B cell (primary cell): ENCODE results near the gene TMEM209. TPM values are rescaled to one million over a fixed set of nuclear protein-coding genes. Genes with fewer than 3 reads are reported as not detected.

Experiments
- ATAC-seq: fragments of 200-7000 bp; cut with Tn5 transposase; one replicate; pipeline ENCODE4 v1.10.0; 2021; ENCODE audit warnings: low read depth, mild to moderate bottlenecking, moderate number of reproducible peaks, moderate library complexity
- CTCF ChIA-PET: fragments of 350-600 bp; sonication (Branson Sonifier 250); formaldehyde crosslinking; loops from one replicate; lab custom pipeline; 2021; ENCODE audit warnings: antibody characterized with exemption, inconsistent platforms; lab: Charles Lee
- POLR2A ChIA-PET: fragments of 350-600 bp; sonication (Branson Sonifier 250); formaldehyde crosslinking; loops from one replicate; lab custom pipeline; 2021; ENCODE audit warnings: antibody characterized with exemption; lab: Charles Lee
- DNase-seq: peaks from one replicate; pipeline ENCODE4 v3.0.0; 2013
- H2AFZ ChIP-seq: 2 replicates; pipeline ENCODE4 v1.6.1; 2012; ENCODE audit warnings: mild to moderate bottlenecking, low read depth, low read length; ENCODE audit not compliant: insufficient read depth, poor library complexity, severe bottlenecking
- H3K27ac ChIP-seq, 2 donors: 1 replicate in 1 of 2; 2 replicates in 1 of 2; pipeline ENCODE4 v1.5.1; 2012 to 2013; ENCODE audit warnings: low read length in 2 of 2, mild to moderate bottlenecking in 2 of 2, moderate library complexity in 1 of 2
- H3K27me3 ChIP-seq, 4 experiments: fragments of 200-600 bp in 1 of 4; sonication (generic) in 1 of 4; replicated peaks in 1 of 4; 1 replicate in 2 of 4; 2 replicates in 2 of 4; pipeline versions ENCODE4 v1.6.1 to v1.7.0; 2013 to 2016; ENCODE audit warnings: low read length in 3 of 4, mild to moderate bottlenecking in 2 of 4, mixed read lengths in 1 of 4, moderate library complexity in 1 of 4; ENCODE audit not compliant: insufficient read depth in 4 of 4, control insufficient read depth in 3 of 4; ENCODE audit errors: control extremely low read depth in 1 of 4
- H3K36me3 ChIP-seq, 2 experiments: replicated peaks in 1 of 2; 1 replicate in 1 of 2; 2 replicates in 1 of 2; pipeline versions ENCODE4 v1.6.1 to v1.7.1; 2013; ENCODE audit warnings: low read length in 1 of 2; ENCODE audit not compliant: insufficient read depth in 2 of 2, control insufficient read depth in 1 of 2; ENCODE audit errors: control extremely low read depth in 1 of 2, extremely low read depth in 1 of 2
- H3K4me1 ChIP-seq, 2 donors: fragments of 200-600 bp in 1 of 2; sonication (generic) in 1 of 2; 1 replicate in 1 of 2; 2 replicates in 1 of 2; pipeline versions ENCODE4 v1.5.1 to v1.6.1; 2013 to 2017; ENCODE audit warnings: low read length in 2 of 2; ENCODE audit not compliant: control insufficient read depth in 2 of 2, insufficient read depth in 2 of 2
- H3K4me2 ChIP-seq: replicated peaks from 2 replicates; pipeline ENCODE3; 2012; ENCODE audit warnings: mild to moderate bottlenecking, low read depth, low read length; ENCODE audit not compliant: poor library complexity, severe bottlenecking
- H3K4me3 ChIP-seq, 5 experiments: fragments of 200-600 bp in 1 of 5; sonication (generic) in 1 of 5; 1 replicate in 3 of 5; 2 replicates in 2 of 5; pipeline versions ENCODE4 v1.5.1 to v1.7.0; 2011 to 2016; ENCODE audit warnings: low read length in 4 of 5, mild to moderate bottlenecking in 4 of 5, low read depth in 2 of 5, control low read depth in 1 of 5, moderate library complexity in 1 of 5; ENCODE audit not compliant: insufficient read depth in 1 of 5; ENCODE audit errors: control extremely low read depth in 1 of 5, extremely low read depth in 1 of 5
- H3K79me2 ChIP-seq: fragments of 200-600 bp; sonication (generic); one replicate; pipeline ENCODE4 v1.6.0; 2016; ENCODE audit warnings: low read length; ENCODE audit not compliant: control insufficient read depth, insufficient read depth
- H3K9ac ChIP-seq: fragments of 200-600 bp; sonication (generic); 2 replicates; pipeline ENCODE4 v1.6.1; 2017; ENCODE audit warnings: mild to moderate bottlenecking, low read length, moderate library complexity
- H3K9me3 ChIP-seq, 3 donors: one replicate each; pipeline versions ENCODE4 v1.6.1 to v1.7.1; 2013; ENCODE audit warnings: low read length in 2 of 3; ENCODE audit not compliant: control insufficient read depth in 2 of 3, insufficient read depth in 1 of 3; ENCODE audit errors: control extremely low read depth in 1 of 3
- H4K20me1 ChIP-seq: 2 replicates; pipeline ENCODE4 v1.6.0; 2012; ENCODE audit warnings: mild to moderate bottlenecking, low read length; ENCODE audit not compliant: insufficient read depth, control insufficient read depth, poor library complexity, severe bottlenecking
- H3K27ac Mint-ChIP-seq: one replicate; pipeline ENCODE4 v1.8.0; 2021; ENCODE audit warnings: mixed read lengths
- H3K27me3 Mint-ChIP-seq: one replicate; pipeline ENCODE4 v1.8.0; 2021; ENCODE audit warnings: mixed read lengths
- H3K4me1 Mint-ChIP-seq: one replicate; pipeline ENCODE4 v1.8.0; 2021; ENCODE audit warnings: mixed read lengths
- H3K4me3 Mint-ChIP-seq: one replicate; pipeline ENCODE4 v1.8.0; 2021; ENCODE audit warnings: mixed read lengths
- H3K9me3 Mint-ChIP-seq: one replicate; pipeline ENCODE4 v1.8.0; 2022; ENCODE audit warnings: mixed read lengths; ENCODE audit not compliant: insufficient read depth
- CTCF ChIP-seq: fragments of 200-600 bp; IDR thresholded peaks from one replicate; pipeline ENCODE4 v1.8.0; 2022; ENCODE audit warnings: antibody characterized with exemption, mild to moderate bottlenecking
- EZH2 ChIP-seq: IDR thresholded peaks from 2 replicates; pipeline ENCODE4 v1.6.1; 2012; ENCODE audit warnings: borderline replicate concordance, low read depth, mild to moderate bottlenecking, moderate library complexity, low read length; ENCODE audit not compliant: insufficient read depth, poor library complexity, severe bottlenecking
- WGBS: methylation state at CpG from one replicate; pipeline ENCODE4 v1.1.5; 2013; ENCODE audit warnings: missing lambda C conversion rate; ENCODE audit not compliant: insufficient coverage; 5-methylcytosine and 5-hydroxymethylcytosine counted together
- intact Hi-C: fragments of 100-400 bp; cut with micrococcal nuclease; formaldehyde crosslinking; loops from one replicate; pipeline ENCODE4 v1.10.0; 2022
- polyA plus RNA-seq: library from polyadenylated mRNA; depleted of rRNA; stranded (reverse); fragments of >200 nt; gene quantifications from 2 replicates; pipeline ENCODE4 v1.2.3, GENCODE V29; 2012
- total RNA-seq, 2 donors: library from RNA; stranded (reverse); fragments of 120-200 nt in 1 of 2; gene quantifications; 1 replicate in 1 of 2; 2 replicates in 1 of 2; pipeline versions ENCODE4 v1.2.3 to v1.2.4, GENCODE V29; 2013 to 2022

TMEM209 gene
- total and polyA plus RNA-seq, 2 donors (not counting 1 experiment from before 2014, with no cell fraction given): 15.8 to 35.8 TPM

GRCh38 chr7:130201796-130202195, 3.4 kb downstream of the TMEM209 start:
- no peaks in the 10 kb centered on the region for H3K27me3 Mint-ChIP-seq
- no peaks in the 10 kb centered on the region for H3K27me3 ChIP-seq
- peaks cover 19% of the 10 kb centered on the region for H3K79me2 ChIP-seq
- H4K20me1 ChIP-seq: no peaks in the 10 kb centered on the region
- no peak overlapping the region for H3K27ac Mint-ChIP-seq
- DNase-seq: no peak
- TF ChIP-seq CTCF: no peak
- TF ChIP-seq EZH2: no peak
- no peak overlapping the region for H3K9ac ChIP-seq
- no peak overlapping the region for H3K4me2 ChIP-seq
- ChIA-PET POLR2A (no interaction called here), CTCF (interaction anchor here (0.7 kb wide), 1 partner anchor 130 kb away, joined by 3 read pairs; no protein-coding TSS in a partner anchor)
- H3K4me3 Mint-ChIP-seq: no peak overlapping the region
- no peak overlapping the region for H3K27ac ChIP-seq
- peaks cover 15% of the 10 kb centered on the region for H3K4me1 Mint-ChIP-seq
- H3K36me3 ChIP-seq: peaks cover 10 to 28% of the 10 kb centered on the region in 2 experiments
- H3K4me1 ChIP-seq: peaks cover 4 to 14% of the 10 kb centered on the region in 2 donors
- no CpG with 5 or more reads among the region's 7 CpGs for WGBS
- H3K9me3 ChIP-seq: peaks cover 0 to 10% (median 0%) of the 10 kb centered on the region in 3 donors
- intact Hi-C loops: loop anchor here (10.0 kb wide), 1 partner anchor 533 kb away; the partner anchor contains the start of gene KLF14
- H3K9me3 Mint-ChIP-seq: no peaks in the 10 kb centered on the region
- no peak overlapping the region for H2AFZ ChIP-seq
- H3K4me3 ChIP-seq: no peak overlapping the region
- ATAC-seq: no peak

DNA sequence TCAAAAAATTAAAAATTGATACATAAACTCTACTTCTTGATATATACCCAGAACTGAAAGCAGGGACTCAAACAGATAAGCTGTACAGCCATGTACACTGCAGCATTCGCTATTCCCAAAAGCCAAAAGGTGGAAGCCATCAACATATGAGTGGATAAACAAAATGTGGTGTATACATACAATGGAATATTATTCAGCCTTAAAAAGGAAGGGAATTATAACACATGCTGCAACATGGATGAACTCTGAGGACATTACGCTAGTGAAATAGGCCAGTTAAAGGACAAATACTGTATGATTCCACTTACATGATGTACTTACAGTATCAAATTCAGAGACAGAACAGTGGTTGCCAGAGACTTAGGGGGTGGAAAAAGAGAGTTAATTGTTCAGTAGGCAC, 8.1 kb downstream of the TMEM209 start:
- no peaks in the 10 kb centered on the region for H4K20me1 ChIP-seq
- no CpG with 5 or more reads among the region's 2 CpGs for WGBS
- CTCF ChIA-PET: no interaction called here
- H3K27me3 Mint-ChIP-seq: no peaks in the 10 kb centered on the region
- no peak overlapping the region for H2AFZ ChIP-seq
- peaks cover 10 to 27% of the 10 kb centered on the region in 2 experiments for H3K36me3 ChIP-seq
- H3K4me2 ChIP-seq: no peak overlapping the region
- H3K9ac ChIP-seq: no peak overlapping the region
- H3K9me3 ChIP-seq: no peaks in the 10 kb centered on the region
- H3K27ac Mint-ChIP-seq: no peak overlapping the region
- peaks cover 3% of the 10 kb centered on the region for H3K4me1 Mint-ChIP-seq
- H3K4me3 ChIP-seq: no peak overlapping the region
- no peaks in the 10 kb centered on the region for H3K79me2 ChIP-seq
- TF ChIP-seq CTCF: no peak
- no peak for TF ChIP-seq EZH2
- no peaks in the 10 kb centered on the region for H3K27me3 ChIP-seq
- no peaks in the 10 kb centered on the region for H3K9me3 Mint-ChIP-seq
- ATAC-seq: no peak
- H3K4me1 ChIP-seq: no peaks in the 10 kb centered on the region
- H3K4me3 Mint-ChIP-seq: no peak overlapping the region
- DNase-seq: no peak
- intact Hi-C loops: no loop called here
- no peak overlapping the region for H3K27ac ChIP-seq
- POLR2A ChIA-PET: no interaction called here
